Caco-2 (cell line): Measurements from ENCODE around the gene RPN2. TPM values are rescaled to one million over a fixed set of nuclear protein-coding genes. Genes with fewer than 3 reads are reported as not detected.
A peak's percentile ranks its signal among the peaks of the same experiment; 100 is the strongest.

ENCODE experiments used
- BruUV-seq: library from RNA; stranded (reverse); fragments of 400-500 nt; replicated peaks from 2 replicates; lab custom pipeline; 2021; lab: Mats Ljungman, UMichigan
- CTCF ChIA-PET: fragments of 300-600 bp; sonication (Branson Sonifier 250); formaldehyde crosslinking; loops from one replicate; lab custom pipeline; 2022; ENCODE audit warnings: antibody characterized with exemption; lab: Charles Lee
- POLR2A ChIA-PET: fragments of 300-600 bp; sonication (Branson Sonifier 250); formaldehyde crosslinking; loops from one replicate; lab custom pipeline; 2022; ENCODE audit warnings: antibody characterized with exemption; lab: Charles Lee
- DNase-seq, 2 experiments: peaks; one replicate each; pipeline versions ENCODE4 v3.0.0 to v3.0.0-alpha.2; 2020 to 2022
- H3K27me3 ChIP-seq: replicated peaks from 2 replicates; pipeline ENCODE4 v1.6.0; 2011; ENCODE audit warnings: low read length; ENCODE audit not compliant: control insufficient read depth, insufficient read depth
- H3K36me3 ChIP-seq: 2 replicates; pipeline ENCODE4 v1.5.1; 2011; ENCODE audit warnings: low read length; ENCODE audit not compliant: control insufficient read depth, insufficient read depth
- H3K4me1 ChIP-seq: fragments of 250-450 bp; sonication (Bioruptor Pico); 2 replicates; pipeline ENCODE4 v1.5.1; 2020; ENCODE audit warnings: mild to moderate bottlenecking
- H3K4me3 ChIP-seq: 2 replicates; pipeline ENCODE4 v1.5.1; 2011; ENCODE audit warnings: low read depth, mild to moderate bottlenecking, control low read depth, low read length
- H3K9me3 ChIP-seq: fragments of 250-450 bp; sonication (Bioruptor Pico); 2 replicates; pipeline ENCODE4 v1.5.1; 2020; ENCODE audit warnings: mild to moderate bottlenecking, moderate library complexity
- H3K27ac Mint-ChIP-seq: one replicate; pipeline ENCODE4 v1.8.0; 2022; ENCODE audit warnings: mixed read lengths; ENCODE audit not compliant: unreplicated experiment
- H3K27me3 Mint-ChIP-seq: one replicate; pipeline ENCODE4 v1.8.0; 2022; ENCODE audit warnings: mixed read lengths; ENCODE audit not compliant: insufficient read depth, unreplicated experiment
- H3K36me3 Mint-ChIP-seq: one replicate; pipeline ENCODE4 v1.8.0; 2022; ENCODE audit warnings: mild to moderate bottlenecking, mixed read lengths; ENCODE audit not compliant: insufficient read depth, unreplicated experiment
- H3K4me1 Mint-ChIP-seq: one replicate; pipeline ENCODE4 v1.8.0; 2022; ENCODE audit warnings: low read depth, mixed read lengths; ENCODE audit not compliant: unreplicated experiment
- H3K4me3 Mint-ChIP-seq: one replicate; pipeline ENCODE4 v1.8.0; 2022; ENCODE audit warnings: mild to moderate bottlenecking, moderate library complexity, mixed read lengths; ENCODE audit not compliant: unreplicated experiment
- H3K9me3 Mint-ChIP-seq: one replicate; pipeline ENCODE4 v1.8.0; 2022; ENCODE audit warnings: mixed read lengths; ENCODE audit not compliant: unreplicated experiment
- intact Hi-C: fragments of 100-400 bp; cut with micrococcal nuclease; formaldehyde crosslinking; loops from one replicate; pipeline ENCODE4 v1.10.0; 2022; ENCODE audit not compliant: unreplicated experiment
- total RNA-seq: library from RNA; stranded (reverse); gene quantifications from 2 replicates; pipeline ENCODE4 v1.2.3, GENCODE V29; 2022
- TF ChIP-seq, protein P1 (sequence below), 2 experiments: fragments of 200-600 bp in 1 of 2; IDR thresholded peaks; 1 replicate in 1 of 2; 2 replicates in 1 of 2; pipeline versions ENCODE4 v1.5.1 to v1.8.0; 2011 to 2022; ENCODE audit warnings: antibody characterized with exemption in 1 of 2, control low read depth in 1 of 2, inconsistent platforms in 1 of 2, low read depth in 1 of 2, low read length in 1 of 2, mild to moderate bottlenecking in 1 of 2, moderate library complexity in 1 of 2; ENCODE audit not compliant: insufficient read depth in 1 of 2, severe bottlenecking in 1 of 2, unreplicated experiment in 1 of 2

RPN2 gene
- total RNA-seq, 1 experiment from 2014 or later = 838 TPM

DNA sequence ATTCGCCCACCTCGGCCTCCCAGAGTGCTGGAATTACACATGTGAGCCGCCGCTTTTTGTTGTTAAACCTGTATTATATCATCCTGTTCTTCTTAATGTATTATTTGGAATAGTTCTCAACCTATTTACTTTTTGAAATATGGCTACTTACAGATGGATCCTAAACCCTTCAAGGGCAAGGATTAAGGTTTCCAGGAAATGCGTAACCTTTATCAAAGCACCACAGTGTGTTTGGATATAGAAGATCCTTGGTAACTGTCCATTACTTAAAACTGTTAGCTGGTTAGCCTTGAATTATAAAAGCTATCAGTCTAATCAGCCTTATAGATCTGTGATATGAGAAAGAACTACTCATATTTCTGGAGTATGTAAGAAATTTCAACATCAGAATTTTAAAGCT, 12.3 kb upstream of the RPN2 start:
- TF ChIP-seq, protein P1, sequence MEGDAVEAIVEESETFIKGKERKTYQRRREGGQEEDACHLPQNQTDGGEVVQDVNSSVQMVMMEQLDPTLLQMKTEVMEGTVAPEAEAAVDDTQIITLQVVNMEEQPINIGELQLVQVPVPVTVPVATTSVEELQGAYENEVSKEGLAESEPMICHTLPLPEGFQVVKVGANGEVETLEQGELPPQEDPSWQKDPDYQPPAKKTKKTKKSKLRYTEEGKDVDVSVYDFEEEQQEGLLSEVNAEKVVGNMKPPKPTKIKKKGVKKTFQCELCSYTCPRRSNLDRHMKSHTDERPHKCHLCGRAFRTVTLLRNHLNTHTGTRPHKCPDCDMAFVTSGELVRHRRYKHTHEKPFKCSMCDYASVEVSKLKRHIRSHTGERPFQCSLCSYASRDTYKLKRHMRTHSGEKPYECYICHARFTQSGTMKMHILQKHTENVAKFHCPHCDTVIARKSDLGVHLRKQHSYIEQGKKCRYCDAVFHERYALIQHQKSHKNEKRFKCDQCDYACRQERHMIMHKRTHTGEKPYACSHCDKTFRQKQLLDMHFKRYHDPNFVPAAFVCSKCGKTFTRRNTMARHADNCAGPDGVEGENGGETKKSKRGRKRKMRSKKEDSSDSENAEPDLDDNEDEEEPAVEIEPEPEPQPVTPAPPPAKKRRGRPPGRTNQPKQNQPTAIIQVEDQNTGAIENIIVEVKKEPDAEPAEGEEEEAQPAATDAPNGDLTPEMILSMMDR (IDR thresholded peaks at IDR 0.05; ENCODE audit: insufficient read depth in 1 of 2, low read depth in 1 of 2, low read length in 1 of 2, severe bottlenecking in 1 of 2, unreplicated experiment in 1 of 2) = no peak
- ChIA-PET CTCF (interaction anchor here (0.7 to 1.1 kb wide), 2 partner anchors 29 to 274 kb away, joined by 3 read pairs; no protein-coding TSS in a partner anchor), POLR2A (interaction anchor here (0.7 kb wide), 1 partner anchor 245 kb away, joined by 3 read pairs; no protein-coding TSS in a partner anchor)
- no TSS peak for BruUV-seq
- no peak for DNase-seq
- Mint-ChIP-seq H3K27me3 (peaks cover 13% of the 10 kb centered on the region), H3K4me1 (no peaks in the 10 kb centered on the region), H3K27ac (no peak overlapping the region), H3K4me3 (no peak overlapping the region), H3K36me3 (no peaks in the 10 kb centered on the region), H3K9me3 (no peaks in the 10 kb centered on the region)
- intact Hi-C loops = no loop called here
- Histone ChIP-seq H3K27me3 (no peaks in the 10 kb centered on the region), H3K36me3 (no peaks in the 10 kb centered on the region), H3K4me1 (no peaks in the 10 kb centered on the region), H3K4me3 (no peak overlapping the region), H3K9me3 (no peaks in the 10 kb centered on the region)

DNA sequence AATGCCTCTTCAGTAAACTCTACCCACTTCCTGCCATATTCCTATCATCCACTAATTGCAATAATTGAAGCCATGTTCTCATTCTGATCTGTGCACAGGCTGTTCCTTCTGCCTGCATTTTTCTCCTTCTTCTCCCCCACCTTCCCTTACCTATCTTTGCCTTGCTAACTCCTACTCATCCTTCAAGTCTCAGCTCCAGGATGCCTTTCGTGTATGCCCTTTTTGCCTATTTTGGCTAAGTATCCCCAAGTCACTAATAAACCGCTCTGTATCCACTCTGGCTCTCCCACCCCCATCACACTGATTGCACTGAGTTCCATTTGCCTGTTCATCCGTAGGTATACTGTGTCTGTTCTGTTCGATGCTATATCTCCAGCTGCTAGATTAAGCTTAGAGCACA, 6.3 kb upstream of the RPN2 start:
- Mint-ChIP-seq H3K4me1 (no peaks in the 10 kb centered on the region), H3K4me3 (no peak overlapping the region), H3K27me3 (no peaks in the 10 kb centered on the region), H3K9me3 (no peaks in the 10 kb centered on the region), H3K27ac (no peak overlapping the region), H3K36me3 (no peaks in the 10 kb centered on the region)
- no TSS peak for BruUV-seq
- Histone ChIP-seq H3K4me3 (no peak overlapping the region), H3K9me3 (no peaks in the 10 kb centered on the region), H3K36me3 (no peaks in the 10 kb centered on the region), H3K27me3 (no peaks in the 10 kb centered on the region), H3K4me1 (no peaks in the 10 kb centered on the region)
- ChIA-PET CTCF (interaction anchor here (0.6 kb wide), 1 partner anchor 1350 kb away, joined by 5 read pairs; no protein-coding TSS in a partner anchor), POLR2A (no interaction called here)
- TF ChIP-seq, protein P1 (IDR thresholded peaks at IDR 0.05; ENCODE audit: insufficient read depth in 1 of 2, low read depth in 1 of 2, low read length in 1 of 2, severe bottlenecking in 1 of 2, unreplicated experiment in 1 of 2) = no peak
- DNase-seq = no peak
- intact Hi-C loops = loop anchor here (10.0 kb wide), 1 partner anchor 168 kb away; no protein-coding TSS in a partner anchor

DNA sequence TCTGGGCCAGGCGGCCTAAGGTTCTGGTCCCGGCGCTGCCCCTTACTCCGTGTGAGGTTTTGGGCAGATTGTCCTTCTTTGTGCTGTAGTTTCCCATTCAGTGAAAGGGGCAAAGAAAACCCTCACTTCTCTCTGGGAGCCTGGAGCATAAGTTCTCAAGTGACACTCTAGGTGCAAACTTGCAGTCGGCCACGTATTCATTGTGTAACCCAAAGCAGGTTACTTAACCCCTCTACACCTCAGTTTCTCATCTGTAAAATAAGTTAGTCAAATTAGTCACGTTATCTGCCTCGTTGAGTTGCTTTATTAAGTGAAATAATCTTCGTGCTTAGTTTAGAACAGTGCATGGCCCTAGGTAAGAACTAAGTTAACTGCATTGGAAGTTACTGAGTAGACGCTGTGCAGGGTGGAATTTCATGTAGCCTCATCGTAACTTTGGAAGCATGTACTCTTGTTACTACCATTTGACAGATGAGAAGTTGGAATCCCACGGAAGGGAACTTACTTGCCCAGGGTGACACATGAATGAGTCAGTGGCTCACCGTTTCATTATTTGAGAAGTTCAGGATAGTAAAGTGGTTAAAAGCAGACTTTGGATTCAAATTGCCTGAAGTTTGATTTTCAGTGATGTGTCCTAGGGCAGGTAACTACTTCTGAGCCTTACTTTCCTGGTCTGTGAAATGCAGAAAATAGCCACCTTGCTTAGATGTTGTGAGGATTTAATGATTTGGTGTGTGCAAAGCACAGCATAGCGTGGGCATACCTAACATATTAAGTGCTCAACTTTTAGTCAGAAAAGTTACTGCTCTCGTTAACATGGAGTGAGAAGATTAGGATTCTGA, 774 bp downstream of the RPN2 start:
- intact Hi-C loops = loop anchor here (10.0 kb wide), 1 partner anchor 175 kb away; no protein-coding TSS in a partner anchor
- BruUV-seq = TSS peak; percentile 47
- ChIA-PET POLR2A (interaction anchor here (0.9 to 2.4 kb wide), 7 partner anchors 10 to 362 kb away, joined by 3 to 38 read pairs (median 11); partner anchors contain the start of genes MANBAL and RBL1), CTCF (interaction anchor here (0.8 to 3.3 kb wide), 4 partner anchors 11 to 84 kb away, joined by 3 to 49 read pairs (median 17); partner anchors contain the start of gene RBL1)
- Mint-ChIP-seq H3K4me3 (peak overlapping the region; percentile 94), H3K27me3 (no peaks in the 10 kb centered on the region), H3K9me3 (no peaks in the 10 kb centered on the region), H3K27ac (peak overlapping the region; percentile 98), H3K4me1 (peaks cover 18% of the 10 kb centered on the region), H3K36me3 (peaks cover 60% of the 10 kb centered on the region)
- Histone ChIP-seq H3K4me1 (peaks cover 8% of the 10 kb centered on the region; the same call in 1 of the 2 replicates), H3K4me3 (peak overlapping the region; percentile 71), H3K9me3 (no peaks in the 10 kb centered on the region), H3K27me3 (no peaks in the 10 kb centered on the region), H3K36me3 (peaks cover 5% of the 10 kb centered on the region; the same call in 1 of the 2 replicates)
- TF ChIP-seq, protein P1 (IDR thresholded peaks at IDR 0.05; ENCODE audit: insufficient read depth in 1 of 2, low read depth in 1 of 2, low read length in 1 of 2, severe bottlenecking in 1 of 2, unreplicated experiment in 1 of 2) = no peak
- no peak for DNase-seq
